GM18909 (cell line): ENCODE measurements around the gene ZNF594.
"Not testable (repeated sequence)": the region's sequence is repeated elsewhere in the genome, so short reads cannot be mapped to it uniquely, and the experiment has no call there.

Source experiments
- ATAC-seq: cut with Tn5 transposase; IDR thresholded peaks from one replicate; pipeline ENCODE4 v1.9.1; 2021; ENCODE audit warnings: mild to moderate bottlenecking; ENCODE audit not compliant: unreplicated experiment, poor library complexity

ZNF594 gene

DNA sequence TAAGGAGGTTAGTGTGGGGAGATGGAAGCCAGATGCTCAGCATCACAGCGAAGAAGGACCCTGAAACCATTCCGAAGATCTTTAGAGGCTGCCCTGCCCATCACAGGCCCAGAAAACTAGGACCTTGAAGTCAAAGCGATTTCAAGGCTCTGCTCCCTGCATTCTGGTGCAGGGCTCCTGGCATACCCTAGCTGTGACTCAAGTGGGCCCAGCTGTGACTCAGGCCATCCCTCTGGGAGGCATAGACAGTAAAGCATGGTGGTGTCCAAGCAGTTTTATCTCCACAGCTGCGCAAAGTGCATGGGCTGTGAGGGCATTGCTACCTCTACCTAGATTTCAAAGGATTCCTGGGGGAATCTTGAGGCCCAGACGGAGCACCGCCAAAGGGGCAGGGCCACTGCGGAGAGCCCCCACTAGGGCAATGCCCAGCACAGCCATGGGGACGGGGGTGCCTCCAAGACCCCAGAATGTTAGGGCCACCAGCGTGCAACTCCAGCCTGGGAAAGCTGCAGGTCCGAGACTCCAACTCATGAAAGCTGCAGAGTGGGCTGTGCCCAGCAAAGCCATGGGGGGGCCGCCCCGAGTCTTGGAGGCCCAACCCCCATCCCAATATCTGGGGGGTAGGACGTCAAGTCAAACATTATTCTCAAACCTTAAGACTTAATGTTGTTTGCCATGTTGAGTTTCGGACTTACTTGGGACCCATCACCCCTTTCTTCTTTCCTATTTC is 11.7 kb upstream of the ZNF594 start:
- no peak for ATAC-seq

DNA sequence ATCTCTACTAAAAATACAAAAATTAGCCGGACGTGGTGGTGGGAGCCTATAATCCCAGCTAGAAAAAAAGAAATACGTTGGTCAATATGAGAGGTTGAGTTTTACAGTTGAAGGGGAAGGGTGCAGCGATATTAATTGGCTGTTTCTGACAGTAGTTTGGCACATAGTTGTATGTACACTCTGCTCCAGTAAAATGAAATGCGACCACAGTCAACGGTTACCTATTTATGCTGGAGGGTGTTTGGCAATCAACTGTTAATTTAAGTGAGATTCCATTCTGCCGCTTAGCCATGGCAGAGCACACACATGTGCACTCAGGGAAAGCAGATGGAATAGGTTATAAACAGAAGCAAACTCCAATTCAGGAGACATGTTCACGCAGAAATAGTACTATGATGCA is 9.3 kb upstream of the ZNF594 start:
- no peak for ATAC-seq

DNA sequence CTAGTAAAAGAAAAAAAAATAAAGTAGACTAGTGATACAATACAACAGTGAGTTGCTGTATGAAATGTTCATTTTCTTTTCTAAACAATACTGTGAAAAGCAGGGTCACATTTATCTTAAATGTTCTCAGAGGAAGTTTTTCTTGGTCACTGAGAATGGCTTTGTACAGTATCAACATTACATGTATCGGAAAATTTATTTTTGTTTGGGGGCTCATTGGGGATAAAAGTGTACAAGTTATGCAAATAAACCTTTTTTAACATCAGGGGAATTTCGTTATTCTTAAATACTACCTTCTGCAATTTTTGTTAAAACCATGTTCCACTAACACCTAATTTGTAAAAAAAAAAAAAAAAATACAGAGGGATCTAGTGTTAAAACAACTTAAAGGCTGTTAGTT is 8.7 kb upstream of the ZNF594 start:
- ATAC-seq, result no peak

- no peak for ATAC-seq
These were observed 6.8 kb upstream of the ZNF594 start for GRCh38 chr17:5198472-5198871.

GRCh38 chr17:5194346-5194745 is 2.7 kb upstream of the ZNF594 start:
- ATAC-seq, result no peak

DNA sequence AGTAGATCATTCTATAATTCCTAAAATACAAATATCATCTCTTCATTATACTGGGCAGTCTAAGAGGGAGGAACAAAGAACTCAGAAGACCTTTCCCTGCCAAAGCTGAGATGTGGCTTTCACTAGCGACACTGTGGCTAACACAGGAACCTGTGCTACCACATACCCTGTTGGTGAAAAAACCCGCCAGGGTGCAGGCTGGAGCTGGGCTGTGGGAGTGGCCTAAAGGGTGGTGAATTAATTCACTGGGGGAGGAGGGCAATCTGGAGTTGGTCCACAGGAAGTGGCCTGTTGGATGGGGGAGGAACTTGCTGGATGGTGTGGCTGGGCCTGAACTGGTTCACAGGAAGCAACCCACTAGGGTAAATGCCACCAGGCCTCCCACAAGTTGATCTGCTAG is 7.4 kb downstream of the ZNF594 start:
- no peak for ATAC-seq

DNA sequence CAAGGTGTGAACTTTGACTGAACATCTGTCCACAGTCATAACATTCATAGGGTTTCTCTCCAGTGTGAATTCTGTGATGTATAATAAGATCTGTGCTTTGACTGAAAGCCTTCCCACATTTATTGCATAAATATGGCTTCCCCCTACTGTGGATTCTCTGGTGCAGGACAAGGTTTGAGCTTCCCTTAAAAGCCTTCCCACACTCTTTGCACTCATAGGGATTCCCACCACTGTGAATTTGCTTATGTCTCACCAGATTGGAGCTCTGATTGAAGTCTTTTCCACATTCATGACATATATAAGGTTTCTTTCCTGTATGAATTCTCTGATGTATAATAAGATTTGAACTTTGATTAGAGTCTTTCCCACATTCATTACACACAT is 8.3 kb downstream of the ZNF594 start:
- ATAC-seq, result no peak

DNA sequence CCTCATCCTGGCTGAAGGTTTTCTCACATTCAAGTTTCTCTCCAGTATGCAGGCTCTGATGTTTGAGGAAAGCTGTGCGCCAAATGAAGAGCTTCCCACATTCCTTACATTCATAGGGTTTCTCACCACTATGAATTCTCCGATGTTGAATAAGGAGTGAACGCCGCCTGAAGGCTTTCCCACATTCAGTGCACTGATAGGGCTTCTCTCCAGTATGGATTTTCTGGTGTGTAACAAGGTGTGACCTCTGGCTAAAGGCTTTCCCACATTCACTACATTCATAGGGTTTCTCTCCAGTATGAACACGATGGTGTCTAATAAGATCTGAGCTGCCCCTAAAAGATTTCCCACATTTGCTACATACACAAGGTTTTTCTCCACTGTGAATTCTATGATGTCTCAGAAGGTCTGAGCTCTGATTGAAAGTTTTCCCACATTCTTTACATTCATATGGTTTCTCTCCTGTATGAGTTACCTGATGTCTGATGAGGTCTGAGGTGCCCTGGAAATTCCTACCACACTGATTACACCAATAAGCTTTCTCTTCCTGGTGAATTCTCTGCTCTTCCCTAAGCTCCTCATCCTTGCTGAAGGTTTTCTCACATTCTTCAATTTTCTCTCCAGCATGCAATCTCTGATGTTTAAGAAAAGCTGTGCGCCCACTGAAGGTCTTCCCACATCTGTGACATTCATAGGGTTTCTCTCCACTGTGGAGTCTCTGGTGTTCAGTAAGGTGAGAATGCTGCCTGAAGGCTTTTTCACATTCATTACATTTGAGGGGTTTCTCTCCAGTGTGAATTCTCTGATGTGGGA is 8.9 kb downstream of the ZNF594 start:
- no peak for ATAC-seq

DNA sequence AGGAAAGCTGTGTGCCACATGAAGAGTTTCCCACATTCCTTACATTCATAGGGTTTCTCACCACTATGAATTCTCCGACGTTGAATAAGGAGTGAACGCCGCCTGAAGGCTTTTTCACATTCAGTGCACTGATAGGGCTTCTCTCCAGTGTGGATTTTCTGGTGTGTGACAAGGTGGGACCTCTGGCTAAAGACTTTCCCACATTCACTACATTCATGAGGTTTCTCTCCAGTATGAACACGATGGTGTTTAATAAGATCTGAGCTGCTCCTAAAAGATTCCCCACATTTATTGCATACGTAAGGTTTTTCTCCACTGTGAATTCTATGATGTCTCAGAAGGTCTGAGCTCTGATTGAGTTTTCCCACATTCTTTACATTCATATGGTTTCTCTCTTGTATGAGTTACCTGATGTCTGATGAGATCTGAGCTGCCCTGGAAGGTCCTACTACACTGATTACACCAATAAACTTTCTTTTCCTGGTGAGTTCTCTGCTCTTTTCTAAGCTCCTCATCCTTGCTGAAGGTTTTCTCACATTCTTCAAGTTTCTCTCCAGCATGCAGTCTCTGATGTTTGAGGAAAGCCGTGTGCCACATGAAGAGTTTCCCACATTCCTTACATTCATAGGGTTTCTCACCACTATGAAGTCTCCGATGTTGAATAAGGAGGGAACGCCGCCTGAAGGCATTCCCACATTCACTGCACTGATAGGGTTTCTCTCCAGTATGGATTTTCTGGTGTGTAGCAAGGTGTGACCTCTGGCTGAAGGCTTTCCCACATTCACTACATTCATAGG is 10.0 kb downstream of the ZNF594 start:
- ATAC-seq, result no peak

- no peak for ATAC-seq
These were observed 12.7 kb downstream of the ZNF594 start for GRCh38 chr17:5179003-5179402.

GRCh38 chr17:5175027-5175426 is 16.6 kb downstream of the ZNF594 start:
- not testable (repeated sequence) for ATAC-seq

GRCh38 chr17:5165791-5166564 is 25.7 kb downstream of the ZNF594 start:
- not testable (repeated sequence) for ATAC-seq

- ATAC-seq, result no peak
These were observed 27.2 kb downstream of the ZNF594 start for GRCh38 chr17:5164436-5164835.

- not testable (repeated sequence) for ATAC-seq
These were observed 29.9 kb downstream of the ZNF594 start for GRCh38 chr17:5161793-5162192.

GRCh38 chr17:5160702-5161101 is 31.0 kb downstream of the ZNF594 start:
- not testable (repeated sequence) for ATAC-seq

DNA sequence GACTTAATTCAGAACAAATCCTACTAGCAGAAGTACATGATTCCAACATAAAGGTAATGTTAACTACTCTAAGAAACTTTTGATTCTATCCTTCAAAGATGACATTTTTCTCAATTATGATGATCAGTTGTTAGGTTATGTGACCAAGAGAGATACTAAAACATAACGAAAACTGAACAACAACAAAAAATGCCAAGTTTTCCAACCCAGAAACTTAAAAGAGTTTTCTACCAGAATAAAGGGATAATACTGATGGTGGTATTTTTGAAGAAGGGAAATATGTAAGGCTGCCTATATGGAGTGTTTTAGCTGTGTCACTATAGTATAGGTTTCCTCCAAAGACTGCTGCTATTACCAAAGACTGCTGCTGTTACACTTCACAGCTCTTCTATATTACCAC is 45.5 kb downstream of the ZNF594 start:
- not testable (repeated sequence) for ATAC-seq

DNA sequence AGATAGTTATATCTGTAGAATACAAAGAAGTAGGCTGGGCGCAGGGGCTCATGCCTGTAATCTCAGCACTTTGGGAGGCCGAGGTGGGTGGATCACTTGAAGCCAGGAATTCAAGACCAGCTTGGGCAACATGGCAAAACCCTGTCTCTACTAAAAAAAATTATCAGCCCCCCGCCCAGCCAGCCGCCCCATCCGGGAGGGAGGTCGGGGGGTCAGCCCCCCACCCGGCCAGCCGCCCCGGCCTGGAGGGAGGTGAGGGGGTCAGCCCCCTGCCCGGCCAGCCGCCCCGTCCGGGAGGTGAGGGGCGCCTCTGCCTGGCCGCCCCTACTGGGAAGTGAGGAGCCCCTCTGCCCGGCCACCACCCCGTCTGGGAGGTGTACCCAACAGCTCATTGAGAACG is 48.8 kb downstream of the ZNF594 start:
- not testable (repeated sequence) for ATAC-seq

DNA sequence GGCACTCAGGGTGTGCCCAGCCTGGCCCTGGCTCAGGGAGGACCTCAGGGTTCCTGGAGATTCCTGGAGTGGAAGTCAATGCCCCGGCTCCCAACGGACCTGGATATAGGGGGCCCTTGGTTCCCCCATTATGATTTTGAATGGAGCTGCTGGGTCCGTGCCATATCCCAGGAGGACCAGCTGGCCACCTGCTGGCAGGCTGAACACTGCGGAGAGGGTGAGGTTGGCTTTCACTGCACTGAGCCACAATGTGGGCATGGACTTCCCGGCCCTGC is 52.3 kb downstream of the ZNF594 start:
- no peak for ATAC-seq

DNA sequence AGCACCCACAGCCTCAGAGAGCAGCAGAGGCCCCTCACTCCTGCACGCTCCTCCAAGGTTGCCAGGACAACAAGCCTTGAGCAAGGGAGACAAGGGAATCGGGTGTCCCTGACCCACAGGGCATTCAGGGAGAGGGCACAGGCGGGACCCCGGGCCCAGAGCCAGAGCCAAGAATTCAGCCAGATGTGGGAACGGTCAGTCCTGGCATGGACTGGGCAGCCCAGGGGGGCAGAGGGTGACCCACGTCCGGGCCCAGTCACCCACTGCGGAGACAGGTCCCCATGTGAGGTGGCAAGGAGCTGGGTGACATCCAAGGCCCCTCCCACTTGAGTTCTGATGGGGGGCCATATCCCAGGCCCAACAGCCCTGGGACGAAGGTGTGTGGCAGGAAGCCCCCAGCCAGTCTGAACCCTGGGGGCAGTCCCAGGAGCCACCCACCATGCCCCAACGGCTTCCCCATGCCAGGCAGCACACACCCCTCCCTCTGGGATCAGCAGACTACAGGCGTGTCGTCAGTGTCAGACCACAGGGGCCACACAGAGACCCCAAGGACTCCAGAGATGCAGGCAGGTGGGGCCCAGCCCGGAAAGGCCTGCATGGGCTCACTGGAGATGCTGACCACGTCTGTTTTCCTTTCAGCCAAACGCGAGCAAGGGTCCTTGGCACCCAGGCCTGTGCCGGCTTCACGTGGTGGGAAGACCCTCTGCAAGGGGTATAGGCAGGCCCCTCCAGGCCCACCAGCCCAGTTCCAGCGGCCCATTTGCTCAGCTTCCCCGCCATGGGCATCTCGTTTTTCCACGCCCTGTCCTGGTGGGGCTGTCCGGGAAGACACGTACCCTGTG is 52.8 kb downstream of the ZNF594 start:
- no peak for ATAC-seq

DNA sequence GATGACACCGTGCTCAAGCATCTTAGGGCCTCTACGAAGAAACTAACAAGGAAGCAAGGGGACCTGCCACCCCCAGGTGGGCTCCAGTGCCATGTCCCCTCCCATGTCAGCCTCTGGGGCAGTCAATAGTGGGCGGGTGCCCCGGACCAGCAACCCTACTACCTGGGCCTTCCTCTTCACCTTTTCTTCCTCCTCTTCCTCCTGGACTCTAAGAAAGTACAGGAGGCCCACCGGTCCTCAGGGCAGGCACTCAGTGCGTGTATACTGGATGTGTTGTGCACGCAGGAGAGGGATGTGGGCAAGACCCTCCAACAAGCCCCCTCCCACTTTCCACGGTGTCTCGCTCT is 53.5 kb downstream of the ZNF594 start:
- not testable (repeated sequence) for ATAC-seq
